GM12878 (cell line): ENCODE measurements around the gene TMEM186.
A peak's percentile ranks its signal among the peaks of the same experiment; 100 is the strongest.

Source experiments
- POLR2A ChIP-seq: IDR thresholded peaks from 2 replicates; pipeline ENCODE4 v1.6.1; 2011; ENCODE audit warnings: low read depth, mild to moderate bottlenecking, low read length
- POLR2AphosphoS5 ChIP-seq: IDR thresholded peaks from 2 replicates; pipeline ENCODE4 v1.6.1; 2011; ENCODE audit warnings: mild to moderate bottlenecking, low read length, inconsistent platforms
- RAD21 ChIP-seq: IDR thresholded peaks from 2 replicates; pipeline ENCODE4 v1.6.1; 2011; ENCODE audit warnings: mild to moderate bottlenecking, low read depth, low read length, moderate library complexity; ENCODE audit not compliant: insufficient read depth
- TF ChIP-seq, protein P1 (sequence below), 3 experiments: IDR thresholded peaks in 2 of 3; conservative IDR thresholded peaks in 1 of 3; 2 replicates each; pipeline ENCODE4 v1.5.1; 2011; ENCODE audit warnings: low read depth in 3 of 3, low read length in 3 of 3, mild to moderate bottlenecking in 3 of 3, control low read depth in 2 of 3, moderate library complexity in 2 of 3, inconsistent platforms in 1 of 3, mixed read lengths in 1 of 3; ENCODE audit not compliant: control insufficient read depth in 2 of 3, insufficient read depth in 1 of 3; ENCODE audit errors: extremely low read depth in 1 of 3

DNA sequence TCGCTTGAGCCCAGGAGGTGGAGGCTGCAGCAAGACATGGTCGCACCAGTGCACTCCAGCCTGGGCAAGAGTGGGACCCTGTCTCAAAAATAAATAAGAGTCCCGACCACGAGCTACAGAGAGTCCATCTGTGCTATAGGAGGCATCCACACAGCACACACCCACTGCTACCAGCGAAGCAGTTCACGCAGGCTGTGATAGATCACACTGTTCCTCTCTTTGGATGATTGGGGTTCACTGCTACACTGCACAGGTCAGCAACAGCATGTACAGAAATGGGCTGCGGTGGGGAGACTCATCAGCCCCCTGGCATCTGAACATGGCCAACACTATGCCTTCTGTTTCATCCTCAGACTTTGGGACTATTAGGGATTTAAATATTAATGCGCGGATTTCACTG is 34.0 kb upstream of the TMEM186 start:
- TF ChIP-seq POLR2AphosphoS5 (no peak), POLR2A (peak; percentile 42; the same call in 1 of the 2 replicates), RAD21 (no peak)
- TF ChIP-seq, protein P1, sequence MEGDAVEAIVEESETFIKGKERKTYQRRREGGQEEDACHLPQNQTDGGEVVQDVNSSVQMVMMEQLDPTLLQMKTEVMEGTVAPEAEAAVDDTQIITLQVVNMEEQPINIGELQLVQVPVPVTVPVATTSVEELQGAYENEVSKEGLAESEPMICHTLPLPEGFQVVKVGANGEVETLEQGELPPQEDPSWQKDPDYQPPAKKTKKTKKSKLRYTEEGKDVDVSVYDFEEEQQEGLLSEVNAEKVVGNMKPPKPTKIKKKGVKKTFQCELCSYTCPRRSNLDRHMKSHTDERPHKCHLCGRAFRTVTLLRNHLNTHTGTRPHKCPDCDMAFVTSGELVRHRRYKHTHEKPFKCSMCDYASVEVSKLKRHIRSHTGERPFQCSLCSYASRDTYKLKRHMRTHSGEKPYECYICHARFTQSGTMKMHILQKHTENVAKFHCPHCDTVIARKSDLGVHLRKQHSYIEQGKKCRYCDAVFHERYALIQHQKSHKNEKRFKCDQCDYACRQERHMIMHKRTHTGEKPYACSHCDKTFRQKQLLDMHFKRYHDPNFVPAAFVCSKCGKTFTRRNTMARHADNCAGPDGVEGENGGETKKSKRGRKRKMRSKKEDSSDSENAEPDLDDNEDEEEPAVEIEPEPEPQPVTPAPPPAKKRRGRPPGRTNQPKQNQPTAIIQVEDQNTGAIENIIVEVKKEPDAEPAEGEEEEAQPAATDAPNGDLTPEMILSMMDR (IDR thresholded peaks at IDR 0.05 in 2 of 3, conservative IDR thresholded peaks at IDR 0.05 in 1 of 3; ENCODE audit: control insufficient read depth in 2 of 3, extremely low read depth in 1 of 3, insufficient read depth in 1 of 3, low read depth in 3 of 3, low read length in 3 of 3): no peak
